T follicular helper cell (primary cell): Measurements from ENCODE around the gene RNLS.

Experiments
- DNase-seq: peaks from one replicate; pipeline ENCODE4 v3.0.0-alpha.2; 2020; ENCODE audit warnings: low read depth

RNLS gene

DNA sequence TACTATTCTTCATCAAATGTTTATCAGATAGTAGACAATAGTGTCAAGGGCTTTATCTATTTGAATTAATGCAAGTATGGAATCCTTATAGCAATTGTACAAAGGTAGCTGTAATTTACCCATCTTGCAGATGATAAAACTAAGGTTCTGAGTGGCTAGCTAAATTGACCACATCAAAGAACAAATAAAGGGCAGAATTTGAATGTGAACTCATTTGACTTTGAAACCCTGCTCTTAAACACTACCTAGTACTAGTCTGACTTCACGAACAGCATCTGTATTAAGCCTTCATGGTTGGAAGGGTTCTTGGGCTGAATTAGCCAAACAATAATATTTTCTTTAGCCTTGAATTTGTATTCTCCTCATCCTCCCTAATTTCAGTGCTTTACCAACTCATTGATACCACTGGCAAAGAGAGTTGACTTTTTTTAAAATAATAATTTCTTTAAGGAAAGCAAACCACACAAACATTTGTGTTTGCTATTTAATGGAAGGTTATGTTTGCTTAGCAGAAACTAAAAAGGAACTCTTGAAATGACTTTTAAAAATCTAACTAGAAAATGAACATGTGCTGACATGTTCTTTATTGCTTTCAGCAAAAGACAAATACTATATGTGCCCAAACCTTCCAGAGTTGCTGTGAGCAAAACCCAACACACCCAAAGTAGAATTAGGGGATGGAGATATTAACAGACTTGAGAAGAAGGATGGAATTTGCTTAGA lies 322.6 kb downstream of the RNLS start:
- DNase-seq = no peak

DNA sequence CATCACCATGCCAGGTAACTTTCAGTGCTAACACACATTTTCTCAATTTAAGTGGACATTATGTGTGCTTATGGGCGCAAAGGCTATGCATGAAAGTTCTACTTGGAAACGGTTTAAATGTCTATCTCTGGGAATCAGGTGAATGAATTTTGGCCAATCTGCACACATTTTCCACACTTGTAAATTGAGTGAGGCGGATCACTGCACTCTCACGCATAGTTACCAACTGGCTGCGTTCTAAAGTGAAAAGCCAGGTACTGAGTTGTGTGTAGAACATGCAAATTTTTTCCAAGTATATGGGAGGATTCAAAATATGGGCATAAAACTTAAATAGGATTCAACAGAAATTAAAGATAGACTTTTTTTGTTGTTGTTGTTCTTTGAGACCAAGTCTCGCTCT lies 323.7 kb downstream of the RNLS start:
- DNase-seq = no peak

DNA sequence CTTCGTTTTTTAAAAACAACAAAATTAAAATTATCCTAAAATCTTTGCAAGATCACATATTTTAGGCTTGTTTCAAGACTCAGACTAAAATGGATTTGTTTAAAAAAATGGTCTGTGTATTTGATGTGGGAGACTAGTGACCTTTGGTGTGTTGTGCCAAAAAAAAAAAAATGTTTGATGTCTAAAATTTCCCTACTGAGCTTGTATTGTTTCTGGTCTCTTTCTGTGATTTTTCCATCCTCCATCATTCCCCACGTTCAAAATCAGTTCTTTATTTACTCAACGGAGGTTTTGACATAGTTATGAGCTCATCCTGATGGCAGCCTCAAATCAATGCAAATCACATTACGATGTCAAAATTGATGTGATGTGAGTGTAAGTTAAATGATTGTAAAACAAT lies 326.2 kb downstream of the RNLS start:
- no peak for DNase-seq

DNA sequence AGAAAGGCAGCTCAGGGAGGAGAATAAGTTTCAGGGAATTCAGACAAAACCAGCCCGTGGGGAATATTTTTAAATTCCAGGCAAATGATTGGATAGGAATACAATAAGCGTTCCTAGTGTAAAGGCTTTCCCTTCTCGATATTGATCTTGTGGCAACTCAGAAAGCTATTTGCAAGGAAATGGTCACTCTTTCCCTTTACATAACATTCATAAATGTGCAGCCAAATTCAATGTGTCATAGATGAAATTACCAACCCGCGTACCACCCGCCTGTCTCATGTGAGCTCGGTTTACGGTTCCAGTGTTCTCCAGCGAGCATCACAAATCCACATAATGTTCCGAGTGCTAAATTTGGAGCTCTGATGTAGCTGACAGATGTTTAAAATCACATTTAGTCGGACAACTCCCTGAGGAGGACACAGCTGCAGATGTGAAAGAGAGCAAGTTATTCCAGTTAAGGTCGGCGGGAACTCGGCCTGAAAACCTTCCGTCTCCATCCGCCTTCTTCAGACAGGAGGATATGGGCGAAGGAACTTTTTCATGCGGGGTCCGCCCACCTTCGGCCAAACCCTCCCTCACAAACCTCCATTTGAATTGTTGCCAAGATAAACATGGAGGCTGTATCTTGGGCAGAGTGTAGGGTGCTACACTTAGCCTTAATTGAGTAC lies 327.0 kb downstream of the RNLS start:
- DNase-seq = no peak

DNA sequence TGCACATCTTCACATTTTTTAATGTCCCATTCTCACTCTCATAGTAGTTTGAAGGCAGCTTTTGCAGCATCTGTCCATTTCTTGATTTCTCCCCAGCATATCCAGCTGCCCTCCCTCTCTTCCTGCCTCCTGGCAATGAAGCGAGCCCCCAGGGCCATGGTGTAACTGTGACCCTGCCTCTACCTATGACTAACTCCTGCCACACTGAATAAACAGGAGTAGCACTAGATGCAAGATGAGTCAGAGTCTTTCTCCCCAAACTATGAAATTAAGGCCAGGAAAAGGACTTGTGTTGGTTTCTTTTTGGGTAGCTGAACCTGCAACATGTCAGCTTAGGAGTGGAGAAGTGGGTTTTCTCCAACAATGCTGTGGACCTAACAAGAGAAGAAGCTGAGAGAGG lies 329.0 kb downstream of the RNLS start:
- DNase-seq = no peak

DNA sequence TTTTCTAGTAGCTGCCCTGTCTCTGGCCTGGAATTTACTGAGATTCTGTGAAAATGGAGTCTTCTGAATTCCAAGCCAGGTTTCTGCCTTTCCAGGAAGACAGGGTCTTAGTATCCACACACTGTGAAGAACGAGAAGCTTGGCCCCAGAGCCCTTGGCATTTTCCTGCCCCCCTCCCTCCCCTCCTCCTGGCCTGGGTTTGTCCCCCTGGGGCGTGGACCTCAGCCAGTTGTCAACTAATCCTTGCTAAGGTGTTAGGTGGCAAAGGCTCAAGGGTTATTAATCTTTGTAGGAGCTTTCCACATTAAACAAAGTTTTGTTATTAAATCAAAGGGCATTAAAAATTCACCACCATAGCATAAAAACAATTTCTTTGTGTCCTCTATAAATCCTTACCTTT lies 329.5 kb downstream of the RNLS start:
- no peak for DNase-seq

DNA sequence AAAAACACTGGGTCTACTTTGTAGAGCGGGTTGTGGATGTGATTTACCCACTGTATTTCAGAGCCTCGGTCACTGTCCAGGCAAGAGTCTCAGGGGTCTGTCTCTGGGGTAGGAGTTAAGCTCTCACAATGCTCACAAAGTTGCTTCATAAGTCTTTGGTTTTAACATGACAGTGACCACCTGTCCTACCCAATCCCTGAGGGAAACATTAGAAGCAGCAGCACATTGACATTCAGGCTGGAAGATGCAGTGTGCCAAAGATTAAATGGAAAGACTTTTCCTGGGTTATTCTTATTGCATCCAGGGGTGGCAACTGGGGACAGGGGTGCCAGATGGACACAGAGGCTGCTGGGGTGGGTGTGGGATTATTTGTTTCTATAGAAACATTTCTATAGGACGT lies 330.0 kb downstream of the RNLS start:
- DNase-seq = no peak

DNA sequence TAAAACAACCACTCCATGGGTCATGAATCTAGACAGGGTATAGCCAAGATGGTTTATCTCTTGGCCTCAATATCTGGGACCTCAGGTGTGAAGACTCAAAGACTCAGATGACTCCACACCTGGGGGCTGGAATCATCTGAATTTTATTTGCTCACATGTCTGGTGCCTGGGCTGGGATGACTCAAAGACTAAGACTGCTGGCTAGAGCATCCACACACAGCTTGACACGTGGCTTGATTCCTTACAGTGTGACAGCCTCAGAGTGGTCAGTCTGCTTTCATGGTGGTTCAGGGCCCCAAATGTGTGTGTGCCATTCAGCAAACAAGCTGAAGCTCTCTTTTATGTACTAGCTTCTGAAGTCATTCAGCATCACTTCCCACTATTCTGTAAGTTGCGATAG lies 333.7 kb downstream of the RNLS start:
- no peak for DNase-seq

DNA sequence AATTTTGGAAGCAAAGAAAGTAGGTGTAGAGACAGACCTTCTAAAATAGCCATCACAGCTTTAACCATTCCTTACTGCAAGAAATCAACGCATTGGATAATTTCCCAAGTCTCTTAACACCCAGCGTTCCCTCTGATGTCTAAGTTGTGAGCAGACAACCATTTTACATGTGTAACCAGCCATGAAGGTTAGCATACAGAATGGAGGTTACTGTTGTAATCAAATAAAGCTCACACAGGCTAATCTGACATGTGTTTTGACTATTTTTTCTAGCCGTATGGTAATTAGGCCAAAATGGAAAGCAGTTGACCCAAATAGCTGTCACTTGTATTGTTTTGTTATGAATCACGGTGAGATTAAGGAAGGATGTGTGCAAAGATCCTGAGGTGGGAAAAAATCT lies 336.4 kb downstream of the RNLS start:
- no peak for DNase-seq

DNA sequence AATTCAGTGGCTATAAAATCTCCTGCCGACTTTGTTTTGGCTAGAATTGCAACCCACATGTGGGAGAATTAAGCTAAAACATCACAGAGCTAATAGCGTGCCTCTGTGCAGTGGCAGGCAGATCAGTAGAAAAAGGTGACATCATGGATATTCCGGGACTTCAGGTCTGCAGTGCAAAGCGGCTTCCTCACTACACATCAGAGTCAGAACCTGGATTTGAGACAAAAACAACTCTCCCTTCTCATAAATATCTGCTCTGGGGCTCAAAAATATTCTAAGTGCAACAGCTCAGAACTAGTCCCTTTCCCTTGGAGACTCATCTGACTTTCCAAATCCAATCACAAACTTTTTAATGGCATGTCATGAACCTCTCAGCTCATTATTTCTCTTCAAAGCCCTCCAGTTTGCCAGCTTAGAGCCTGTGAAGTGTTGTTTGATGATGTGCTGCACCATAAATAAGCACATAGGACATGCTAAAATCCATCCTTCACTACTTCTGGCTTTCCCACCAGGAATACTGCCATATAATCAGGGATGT lies 337.1 kb downstream of the RNLS start:
- no peak for DNase-seq

DNA sequence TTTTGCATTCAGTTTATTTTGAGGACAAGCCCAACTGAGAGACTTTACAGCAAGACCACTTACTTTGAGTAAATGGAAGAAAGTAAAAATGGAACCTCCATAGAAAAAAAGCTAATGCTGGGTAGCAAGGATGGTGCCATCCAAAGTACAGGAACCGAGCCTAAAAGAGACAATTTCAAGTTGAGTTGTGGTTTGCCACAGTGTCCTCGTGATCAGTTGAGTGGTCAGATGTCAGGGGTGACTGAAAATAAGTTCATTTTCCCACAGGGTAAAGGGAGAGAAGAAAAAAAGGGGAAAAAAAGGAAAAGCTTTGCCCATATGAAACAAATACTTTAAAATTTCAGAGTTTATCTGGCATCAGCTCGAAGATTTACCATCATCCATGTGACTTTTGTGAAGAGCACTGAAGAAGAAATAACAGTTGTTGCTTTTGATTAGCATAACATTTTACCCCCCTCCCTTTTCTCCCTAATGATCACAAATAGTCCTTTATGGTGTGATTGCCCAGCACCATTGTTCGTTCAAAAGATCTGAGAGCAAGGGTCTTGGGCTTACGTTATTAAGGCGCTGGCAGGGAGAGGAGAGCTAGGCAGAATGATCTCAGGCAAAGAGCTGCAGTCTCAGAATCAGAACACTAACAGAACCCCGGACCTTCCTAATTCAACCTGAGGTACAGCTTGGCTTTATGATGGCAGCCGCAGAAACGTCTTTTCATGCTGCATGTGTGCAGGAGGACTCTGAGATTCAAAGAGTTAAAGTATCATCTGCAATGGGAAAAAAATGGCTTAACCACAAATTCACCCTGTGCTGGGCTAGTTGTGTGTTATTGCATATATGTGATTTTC lies 338.1 kb downstream of the RNLS start:
- DNase-seq = no peak

DNA sequence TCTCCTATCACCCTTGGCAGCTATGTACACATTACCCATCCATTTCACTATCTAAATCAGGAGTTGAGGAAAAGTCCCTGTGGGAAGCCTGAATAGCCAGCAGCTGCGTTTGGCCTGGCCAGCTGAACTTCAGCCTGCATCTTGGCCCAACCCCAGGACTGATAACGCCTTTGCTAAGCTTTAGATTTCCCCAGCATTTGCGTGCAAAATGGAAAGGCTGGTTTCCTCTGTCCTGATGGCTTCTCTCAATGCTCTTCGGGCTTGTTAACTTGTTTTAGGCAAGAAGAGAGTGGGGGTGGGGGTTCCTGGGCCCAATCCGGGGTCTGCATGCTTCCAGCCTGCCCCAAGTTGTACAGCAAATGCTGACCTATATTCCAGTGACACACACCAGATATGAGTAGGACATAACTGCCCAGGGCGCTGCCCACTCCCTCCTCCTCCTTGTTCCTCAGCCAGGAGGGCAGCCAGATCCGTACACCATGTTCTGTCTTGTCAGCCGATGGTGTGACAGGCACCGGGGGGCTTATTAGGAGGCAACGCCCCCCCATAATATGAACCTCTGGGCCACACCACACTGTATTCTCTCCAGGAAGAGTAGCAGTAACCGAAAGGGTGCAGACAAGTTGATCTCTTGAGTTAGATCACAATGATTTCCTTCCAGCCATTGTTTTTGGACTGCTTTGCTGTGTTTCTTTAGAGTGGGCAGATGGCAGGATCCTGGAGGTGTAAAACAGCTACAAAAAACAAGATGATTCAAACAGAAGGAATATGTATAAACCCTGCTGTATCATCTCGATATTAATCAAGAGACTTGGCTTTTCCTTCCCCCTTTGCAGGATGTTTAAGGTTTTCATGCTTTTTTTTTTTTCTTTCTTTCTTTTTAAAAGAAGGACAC lies 339.0 kb downstream of the RNLS start:
- no peak for DNase-seq

DNA sequence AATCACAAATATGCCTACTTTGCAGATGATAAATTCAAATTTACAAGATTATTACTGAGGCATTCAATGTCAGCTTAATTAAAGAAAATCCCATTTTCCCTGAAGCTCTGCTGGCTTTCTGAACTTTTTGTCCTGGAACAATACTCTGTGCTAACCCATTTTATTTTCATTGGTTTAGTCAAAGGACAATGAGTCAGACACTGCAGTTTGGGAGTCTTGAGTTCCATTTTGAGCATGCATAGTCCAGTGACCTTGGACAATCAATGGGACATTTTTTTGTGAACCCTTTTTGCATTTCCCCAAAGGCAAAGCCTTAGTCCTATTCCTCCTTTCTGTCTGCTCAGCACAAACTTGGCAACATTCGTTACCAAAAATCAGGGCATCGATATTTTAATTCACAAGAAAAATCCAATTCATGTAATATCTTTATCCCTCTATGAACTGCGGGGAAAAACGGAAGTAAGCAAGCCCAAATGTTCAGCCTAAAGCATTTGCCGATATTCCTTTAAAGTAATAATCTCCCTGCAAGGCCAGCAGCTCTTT lies 339.8 kb downstream of the RNLS start:
- no peak for DNase-seq

DNA sequence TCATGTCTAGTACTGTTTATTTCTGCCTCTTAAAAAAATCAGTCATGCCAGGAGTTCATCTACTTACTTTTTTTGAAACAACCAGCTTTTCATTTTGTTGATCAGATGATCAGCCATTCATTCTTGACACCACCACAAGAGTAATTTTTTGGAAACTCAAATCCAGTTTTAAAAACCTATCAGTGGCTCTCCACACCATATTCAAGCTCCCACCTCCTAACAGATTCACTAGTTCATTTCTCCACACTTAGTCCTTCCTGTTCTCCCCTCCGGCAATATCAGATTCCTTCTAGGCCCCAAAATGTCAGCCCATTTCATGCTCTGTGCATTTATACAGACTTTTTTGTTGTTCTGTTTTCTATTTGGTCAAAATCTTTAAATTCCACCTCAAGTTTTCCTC lies 341.6 kb downstream of the RNLS start:
- no peak for DNase-seq

DNA sequence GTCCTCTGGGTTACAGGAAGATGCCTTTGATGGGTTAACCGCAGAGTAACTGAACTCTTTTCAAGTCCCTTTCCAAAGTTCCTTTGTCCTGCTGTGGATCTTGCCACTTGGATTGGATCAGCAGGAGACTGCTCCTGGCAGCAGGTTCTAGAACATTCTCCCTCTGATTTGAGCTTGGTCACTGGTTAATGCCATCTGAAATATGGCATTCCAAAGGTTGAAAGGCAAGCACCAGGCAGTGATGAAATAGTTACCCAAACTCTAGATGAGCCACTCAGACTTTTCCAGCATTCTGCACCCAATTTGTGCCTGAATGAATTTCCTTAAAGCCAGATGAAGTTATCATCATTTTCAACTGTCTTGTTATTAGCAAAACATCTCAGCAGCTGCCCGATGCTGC lies 343.9 kb downstream of the RNLS start:
- no peak for DNase-seq

DNA sequence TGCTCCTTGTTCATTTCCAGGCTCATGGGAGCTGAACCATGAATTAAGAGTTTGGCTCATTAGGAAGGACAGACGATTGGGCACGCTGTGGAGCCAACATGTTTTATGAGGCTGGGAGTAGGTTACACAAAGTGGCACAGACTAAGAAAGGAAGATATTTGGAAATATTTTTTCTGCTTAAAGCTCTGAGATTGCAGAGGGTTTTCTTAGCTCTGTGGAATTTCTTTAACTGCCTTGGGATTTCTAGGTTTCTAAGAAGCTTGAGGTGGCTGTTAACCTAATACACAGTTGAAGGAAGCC lies 344.6 kb downstream of the RNLS start:
- no peak for DNase-seq

DNA sequence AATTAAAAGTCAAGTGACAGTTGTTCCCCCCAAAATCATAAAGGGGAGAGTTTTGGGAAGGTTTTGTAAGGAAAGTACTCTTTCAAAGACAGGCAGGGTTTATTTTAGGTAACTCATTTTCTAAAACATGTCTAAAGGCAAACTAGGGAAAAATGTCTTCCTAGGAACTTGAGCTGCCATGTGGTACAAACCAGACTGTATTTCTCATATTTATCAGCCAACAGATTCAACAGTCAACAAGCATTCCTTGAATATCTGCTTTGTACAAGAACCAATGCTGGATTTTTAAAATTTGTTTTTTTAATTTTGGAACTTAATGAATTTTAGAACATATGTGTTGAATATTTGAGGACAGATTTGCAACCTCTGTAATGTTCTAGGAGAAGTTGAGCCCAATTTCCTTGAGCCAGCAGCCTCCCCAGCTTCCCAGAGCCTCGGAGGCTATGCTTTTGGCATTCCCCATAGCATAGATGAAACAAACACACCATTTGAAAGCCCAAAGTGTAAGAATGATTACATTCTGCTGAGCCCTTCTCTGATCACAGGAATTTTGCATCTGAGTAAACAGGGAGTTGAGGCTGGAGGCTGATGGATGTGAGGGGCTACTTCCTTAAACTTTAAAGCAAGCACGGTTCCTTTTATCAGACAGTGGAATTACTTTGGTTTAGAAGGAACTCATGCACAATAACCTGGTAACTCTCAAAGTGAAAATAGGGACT lies 345.1 kb downstream of the RNLS start:
- no peak for DNase-seq

DNA sequence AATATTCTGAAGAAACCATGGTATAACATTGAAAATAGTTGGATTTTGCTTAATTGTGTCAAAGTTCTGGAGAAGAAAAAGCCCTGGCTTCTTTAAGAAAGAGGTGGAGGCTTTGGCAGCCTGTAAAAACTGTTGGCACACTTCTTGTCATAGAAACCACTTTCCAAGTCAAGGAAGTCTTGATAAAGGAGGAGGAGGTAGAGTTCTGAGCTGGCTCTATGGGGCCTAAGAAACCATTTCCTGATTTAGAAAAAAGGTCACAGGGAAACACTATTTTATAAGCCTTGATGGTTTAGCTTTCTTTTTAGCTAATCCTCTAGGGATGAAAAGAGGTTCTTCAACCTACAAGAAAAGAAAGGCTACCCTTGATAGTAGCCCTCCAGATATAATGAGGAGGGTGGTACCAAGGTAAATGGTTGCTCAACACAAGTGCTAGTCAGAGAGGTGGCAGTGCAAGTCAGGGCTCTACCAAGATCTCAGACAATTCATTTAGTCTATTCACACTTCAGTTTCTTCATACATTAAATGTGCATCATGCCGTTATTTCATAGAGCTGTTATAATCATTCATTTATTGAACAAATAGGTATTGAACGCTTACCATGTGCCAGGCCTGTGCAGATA lies 346.9 kb downstream of the RNLS start:
- no peak for DNase-seq

DNA sequence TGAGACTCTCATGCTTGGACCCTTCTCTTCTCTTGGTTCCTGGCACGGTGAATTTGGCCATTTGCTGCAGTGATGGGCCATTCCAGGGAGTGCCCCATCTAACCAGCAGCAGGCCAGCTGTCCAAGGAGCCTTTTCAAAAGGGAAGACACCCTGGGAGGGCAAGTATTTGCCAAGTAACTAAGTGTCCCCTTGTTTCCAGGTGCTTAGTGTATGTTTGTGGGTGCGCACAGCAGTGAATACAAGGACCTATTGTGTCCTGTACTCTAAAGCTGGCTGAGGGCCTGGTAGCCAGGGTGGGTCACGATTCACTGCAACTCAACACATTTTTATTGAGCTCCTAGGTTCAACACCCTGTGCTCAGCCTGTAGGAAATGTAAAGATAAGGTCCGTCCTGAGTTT lies 348.8 kb downstream of the RNLS start:
- no peak for DNase-seq

DNA sequence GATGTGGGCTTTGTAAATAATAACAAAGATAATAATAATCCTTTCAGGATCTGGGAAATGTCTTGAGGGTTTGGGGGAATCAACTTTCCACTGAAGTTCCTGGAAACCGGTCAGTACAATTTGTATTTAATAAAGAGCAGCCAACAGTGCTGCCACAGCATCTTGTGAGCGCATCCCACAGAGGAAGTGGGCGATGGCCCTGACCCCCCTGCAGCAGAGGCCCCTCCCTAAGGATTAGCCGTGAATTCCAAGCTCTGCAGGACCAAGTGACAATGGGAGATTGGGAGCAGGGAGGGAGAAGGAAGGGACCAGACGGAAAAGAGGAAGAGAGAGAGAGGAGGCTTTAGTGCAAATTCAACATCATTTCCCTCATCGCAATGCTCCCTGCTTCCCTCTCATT lies 349.2 kb downstream of the RNLS start:
- DNase-seq = no peak
